RWPE1 (cell line): ENCODE measurements around the gene CRYBA1.
"Not testable (repeated sequence)": the region's sequence is repeated elsewhere in the genome, so short reads cannot be mapped to it uniquely, and the experiment has no call there.

ENCODE experiments used
- CTCF ChIA-PET: fragments of 350-600 bp; sonication (Branson Sonifier 250); formaldehyde crosslinking; extraction: SDS; loops from one replicate; lab custom pipeline; 2021; lab: Yijun Ruan, JAX
- POLR2A ChIA-PET: fragments of 400-600 bp; formaldehyde crosslinking; extraction: SDS; loops from one replicate; lab custom pipeline; 2020; ENCODE audit warnings: antibody characterized with exemption; ENCODE audit not compliant: low non-redundant PET; lab: Yijun Ruan, JAX
- DNase-seq: peaks from one replicate; pipeline ENCODE4 v3.0.0; 2012; ENCODE audit warnings: low spot score
- H3K27ac ChIP-seq: fragments of 450-650 bp; 2 replicates; pipeline ENCODE4 v1.5.1; 2017
- CTCF ChIP-seq: fragments of 450-650 bp; conservative IDR thresholded peaks from 2 replicates; pipeline ENCODE4 v1.5.1; 2017; ENCODE audit warnings: low read depth, mild to moderate bottlenecking

The CRYBA1 gene

DNA sequence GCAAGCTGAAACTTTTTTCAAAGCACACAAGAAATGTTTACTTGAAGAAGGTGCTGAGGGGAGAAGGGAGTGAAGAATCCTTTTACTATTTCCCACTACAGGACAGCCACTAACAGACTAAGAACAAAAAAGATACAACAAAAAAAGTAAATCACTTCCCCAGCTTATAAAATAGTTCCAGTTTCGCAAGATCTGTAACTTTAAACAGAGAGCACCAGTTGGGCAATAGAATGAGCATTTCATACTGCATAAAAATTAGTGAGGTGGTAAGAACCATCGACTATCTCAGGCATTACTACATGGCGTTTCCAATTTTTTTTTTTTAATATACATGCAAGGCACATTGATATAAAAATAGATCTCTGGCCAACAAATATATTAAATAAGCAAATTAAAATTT, 11.1 kb downstream of the CRYBA1 start:
- TF ChIP-seq CTCF = no peak
- no peak overlapping the region for H3K27ac ChIP-seq
- ChIA-PET CTCF (interaction anchor here (0.6 to 1.5 kb wide), 5 partner anchors 10 to 134 kb away, joined by 3 to 6 read pairs (median 4); no protein-coding TSS in a partner anchor), POLR2A (no interaction called here)
- no peak for DNase-seq

DNA sequence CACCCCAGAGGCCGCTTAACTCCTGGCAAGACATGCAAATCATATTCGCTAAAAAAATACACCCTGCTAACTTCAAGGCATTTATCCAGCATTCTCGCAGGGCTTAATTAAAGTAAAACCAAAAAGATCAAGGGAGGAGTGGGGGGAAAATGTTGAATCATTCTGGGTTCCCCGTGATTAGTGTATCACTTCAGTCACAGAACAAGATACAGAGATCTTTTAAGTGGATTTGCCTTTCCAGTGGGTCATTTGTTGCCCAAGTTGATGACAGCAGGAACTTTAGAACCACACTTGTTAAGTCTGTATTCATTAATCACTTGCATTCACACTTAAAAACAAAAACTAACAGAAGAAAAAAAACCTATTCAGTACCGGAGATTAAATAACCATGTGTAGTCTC, 17.3 kb downstream of the CRYBA1 start:
- no peak for TF ChIP-seq CTCF
- DNase-seq = no peak
- POLR2A ChIA-PET = no interaction called here
- CTCF ChIA-PET = no interaction called here
- no peak overlapping the region for H3K27ac ChIP-seq

DNA sequence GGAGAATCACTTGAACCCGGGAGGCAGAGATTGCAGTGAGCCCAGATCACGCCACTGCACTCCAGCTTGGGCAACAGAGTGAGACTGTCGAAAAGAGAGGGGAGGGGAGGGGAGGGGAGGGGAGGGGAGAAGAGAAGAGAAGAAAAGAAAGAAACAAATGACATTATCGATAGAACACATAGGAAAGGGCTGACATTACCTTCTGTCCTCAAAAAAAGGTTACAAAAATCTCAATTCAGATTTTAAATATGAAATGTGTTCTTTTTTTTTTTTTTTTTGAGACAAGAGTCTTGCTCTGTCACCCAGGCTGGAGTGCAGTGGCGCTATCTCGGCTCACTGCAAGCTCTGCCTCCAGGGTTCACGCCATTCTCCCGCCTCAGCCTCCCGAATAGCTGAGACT, 25.3 kb downstream of the CRYBA1 start:
- H3K27ac ChIP-seq, DNase-seq, CTCF ChIA-PET, POLR2A ChIA-PET: not testable (repeated sequence)

GRCh38 chr17:29273924-29274323, 27.3 kb downstream of the CRYBA1 start:
- CTCF ChIA-PET = interaction anchor here (1.2 kb wide), 1 partner anchor 17 kb away, joined by 3 read pairs; no protein-coding TSS in a partner anchor
- DNase-seq = no peak
- POLR2A ChIA-PET = no interaction called here
- no peak for TF ChIP-seq CTCF
- no peak overlapping the region for H3K27ac ChIP-seq

GRCh38 chr17:29278692-29279091, 32.0 kb downstream of the CRYBA1 start:
- TF ChIP-seq CTCF = no peak
- no peak for DNase-seq
- no peak overlapping the region for H3K27ac ChIP-seq
- ChIA-PET CTCF (interaction anchor here (0.6 kb wide), 2 partner anchors 58 to 340 kb away, joined by 3 to 4 read pairs; no protein-coding TSS in a partner anchor), POLR2A (no interaction called here)

DNA sequence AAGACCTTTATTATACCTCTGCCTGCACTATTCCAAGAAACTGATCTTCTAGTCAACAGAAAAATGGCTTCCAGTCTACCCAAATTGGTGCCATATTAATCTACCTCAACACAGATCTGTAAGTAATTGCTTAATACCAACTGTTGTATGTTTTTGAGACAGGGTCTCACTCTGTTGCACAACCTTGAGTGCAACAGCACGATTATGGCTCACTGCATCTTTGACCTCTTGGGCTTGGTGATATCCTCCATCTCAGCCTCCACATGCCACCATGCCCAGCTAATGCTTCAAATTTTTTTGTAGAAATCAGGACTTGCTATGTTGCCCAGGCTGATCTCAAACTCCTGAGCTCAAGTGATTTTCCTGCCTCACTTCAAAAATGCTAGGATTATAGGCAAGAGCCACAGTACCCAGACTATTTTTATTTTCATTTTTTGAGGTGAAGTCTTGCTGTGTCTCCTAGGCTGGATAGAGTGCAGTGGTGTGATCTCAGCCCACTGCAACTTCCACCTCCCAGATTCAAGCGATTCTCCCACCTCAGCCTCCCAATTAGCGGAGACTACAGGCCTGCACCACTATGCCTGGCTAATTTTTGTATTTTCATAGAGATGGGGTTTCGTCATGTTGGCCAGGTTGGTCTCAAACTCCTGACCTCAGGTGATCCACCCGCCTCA, 32.9 kb downstream of the CRYBA1 start:
- DNase-seq = no peak
- ChIA-PET CTCF (no interaction called here), POLR2A (no interaction called here)
- H3K27ac ChIP-seq = no peak overlapping the region
- no peak for TF ChIP-seq CTCF

- CTCF ChIA-PET = interaction anchor here (0.6 kb wide), 1 partner anchor 220 kb away, joined by 3 read pairs; no protein-coding TSS in a partner anchor
- DNase-seq = no peak
- no peak overlapping the region for H3K27ac ChIP-seq
- POLR2A ChIA-PET = no interaction called here
- no peak for TF ChIP-seq CTCF
Measured at GRCh38 chr17:29283496-29283895, 36.8 kb downstream of the CRYBA1 start.
